Measurements from ENCODE around the gene GGT7.

GGT7 gene

GRCh38 chr20:34887023-34887422 is 14.4 kb upstream of the GGT7 start:
- H3K9me3 ChIP-seq (replicated peaks; ENCODE audit: insufficient read depth, low read length): no peaks in the 10 kb centered on the region
- H3K9ac ChIP-seq (ENCODE audit: low read length): no peak overlapping the region
- DNase-seq: no peak
- no peaks in the 10 kb centered on the region for H3K36me3 ChIP-seq (replicated peaks; ENCODE audit: insufficient read depth, low read length)
- no peaks in the 10 kb centered on the region for H3K9me2 ChIP-seq (replicated peaks; ENCODE audit: insufficient read depth, low read length)
- no peaks in the 10 kb centered on the region for H3K79me2 ChIP-seq (ENCODE audit: low read length)
- peaks cover 12% of the 10 kb centered on the region for H3K4me1 ChIP-seq (ENCODE audit: low read length)
- no peak overlapping the region for H3K27ac ChIP-seq (ENCODE audit: low read length)
- no peak overlapping the region for H2AFZ ChIP-seq (ENCODE audit: low read length)
- H4K20me1 ChIP-seq (ENCODE audit: insufficient read depth, low read length): no peaks in the 10 kb centered on the region
- TF ChIP-seq EZH2 (optimal IDR thresholded peaks at IDR 0.05; ENCODE audit: low read depth, low read length): no peak
- TF ChIP-seq CTCF (IDR thresholded peaks at IDR 0.05; ENCODE audit: low read length): no peak
- TF ChIP-seq EZH2phosphoT487 (IDR thresholded peaks at IDR 0.05; ENCODE audit: low read length): no peak
- H3F3A ChIP-seq (ENCODE audit: insufficient read depth, low read length): no peaks in the 10 kb centered on the region
- H3K27me3 ChIP-seq (replicated peaks; ENCODE audit: insufficient read depth, low read length): no peaks in the 10 kb centered on the region
- no peak overlapping the region for H3K4me2 ChIP-seq (ENCODE audit: low read depth, low read length)
- H3K4me3 ChIP-seq (ENCODE audit: low read length): no peak overlapping the region

DNA sequence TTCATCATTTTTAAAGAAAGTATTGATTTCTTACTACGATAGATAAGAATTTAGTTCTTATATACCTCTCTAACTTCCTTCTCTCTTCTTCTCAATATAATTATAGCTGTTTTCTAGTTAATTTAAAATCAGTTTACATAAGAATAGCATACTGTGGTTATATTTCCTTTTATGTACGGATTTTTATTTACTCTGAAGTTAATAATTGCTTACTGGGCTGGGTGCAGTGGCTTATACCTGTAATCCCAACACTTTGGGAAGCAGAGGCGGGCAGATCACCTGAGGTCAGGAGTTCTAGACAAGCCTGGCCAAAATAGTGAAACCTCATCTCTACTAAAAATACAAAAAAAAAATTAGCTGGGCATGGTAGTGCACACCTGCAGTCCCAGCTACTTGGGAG is 13.5 kb upstream of the GGT7 start:
- Histone ChIP-seq H3K4me3 (ENCODE audit: low read length) (no peak overlapping the region), H3K4me1 (ENCODE audit: low read length) (peaks cover 12% of the 10 kb centered on the region), H3K27ac (ENCODE audit: low read length) (no peak overlapping the region), H3K9me2 (replicated peaks; ENCODE audit: insufficient read depth, low read length) (no peaks in the 10 kb centered on the region), H4K20me1 (ENCODE audit: insufficient read depth, low read length) (no peaks in the 10 kb centered on the region), H3K79me2 (ENCODE audit: low read length) (no peaks in the 10 kb centered on the region), H3K4me2 (ENCODE audit: low read depth, low read length) (no peak overlapping the region), H3K27me3 (replicated peaks; ENCODE audit: insufficient read depth, low read length) (no peaks in the 10 kb centered on the region), H3K9me3 (replicated peaks; ENCODE audit: insufficient read depth, low read length) (no peaks in the 10 kb centered on the region), H3F3A (ENCODE audit: insufficient read depth, low read length) (no peaks in the 10 kb centered on the region), H3K36me3 (replicated peaks; ENCODE audit: insufficient read depth, low read length) (no peaks in the 10 kb centered on the region), H3K9ac (ENCODE audit: low read length) (no peak overlapping the region), H2AFZ (ENCODE audit: low read length) (no peak overlapping the region)
- no peak for DNase-seq
- TF ChIP-seq CTCF (IDR thresholded peaks at IDR 0.05; ENCODE audit: low read length) (no peak), EZH2phosphoT487 (IDR thresholded peaks at IDR 0.05; ENCODE audit: low read length) (no peak), EZH2 (optimal IDR thresholded peaks at IDR 0.05; ENCODE audit: low read depth, low read length) (no peak)

- TF ChIP-seq EZH2phosphoT487 (IDR thresholded peaks at IDR 0.05; ENCODE audit: low read length): no peak
- no peak for TF ChIP-seq CTCF (IDR thresholded peaks at IDR 0.05; ENCODE audit: low read length)
- TF ChIP-seq EZH2 (optimal IDR thresholded peaks at IDR 0.05; ENCODE audit: low read depth, low read length): no peak
- peaks cover 12% of the 10 kb centered on the region for H3K4me1 ChIP-seq (ENCODE audit: low read length)
- DNase-seq: no peak
- H3K9ac ChIP-seq (ENCODE audit: low read length): no peak overlapping the region
- H4K20me1 ChIP-seq (ENCODE audit: insufficient read depth, low read length): no peaks in the 10 kb centered on the region
- no peak overlapping the region for H2AFZ ChIP-seq (ENCODE audit: low read length)
- H3K9me2 ChIP-seq (replicated peaks; ENCODE audit: insufficient read depth, low read length): no peaks in the 10 kb centered on the region
- H3K4me2 ChIP-seq (ENCODE audit: low read depth, low read length): no peak overlapping the region
- no peak overlapping the region for H3K27ac ChIP-seq (ENCODE audit: low read length)
- no peaks in the 10 kb centered on the region for H3K27me3 ChIP-seq (replicated peaks; ENCODE audit: insufficient read depth, low read length)
- H3K36me3 ChIP-seq (replicated peaks; ENCODE audit: insufficient read depth, low read length): no peaks in the 10 kb centered on the region
- H3F3A ChIP-seq (ENCODE audit: insufficient read depth, low read length): no peaks in the 10 kb centered on the region; the same call in 1 of the 2 replicates
- H3K4me3 ChIP-seq (ENCODE audit: low read length): no peak overlapping the region
- no peaks in the 10 kb centered on the region for H3K9me3 ChIP-seq (replicated peaks; ENCODE audit: insufficient read depth, low read length)
- H3K79me2 ChIP-seq (ENCODE audit: low read length): no peaks in the 10 kb centered on the region
Observed at GRCh38 chr20:34884260-34884659, 11.6 kb upstream of the GGT7 start.
